GM23248 (cell line): ENCODE data around the gene EMC8.

Experiments used
- EZH2 ChIP-seq: fragments of 200-600 bp; sonication (generic); IDR thresholded peaks from 2 replicates; pipeline ENCODE4 v1.6.1; 2018; ENCODE audit warnings: antibody characterized with exemption, mild to moderate bottlenecking; ENCODE audit not compliant: insufficient read depth, poor library complexity, severe bottlenecking
- EZH2phosphoT487 ChIP-seq: fragments of 200-600 bp; sonication (generic); IDR thresholded peaks from 2 replicates; pipeline ENCODE4 v1.6.1; 2018; ENCODE audit warnings: antibody characterized with exemption, moderate library complexity, mild to moderate bottlenecking, low read depth; ENCODE audit not compliant: insufficient read depth

DNA sequence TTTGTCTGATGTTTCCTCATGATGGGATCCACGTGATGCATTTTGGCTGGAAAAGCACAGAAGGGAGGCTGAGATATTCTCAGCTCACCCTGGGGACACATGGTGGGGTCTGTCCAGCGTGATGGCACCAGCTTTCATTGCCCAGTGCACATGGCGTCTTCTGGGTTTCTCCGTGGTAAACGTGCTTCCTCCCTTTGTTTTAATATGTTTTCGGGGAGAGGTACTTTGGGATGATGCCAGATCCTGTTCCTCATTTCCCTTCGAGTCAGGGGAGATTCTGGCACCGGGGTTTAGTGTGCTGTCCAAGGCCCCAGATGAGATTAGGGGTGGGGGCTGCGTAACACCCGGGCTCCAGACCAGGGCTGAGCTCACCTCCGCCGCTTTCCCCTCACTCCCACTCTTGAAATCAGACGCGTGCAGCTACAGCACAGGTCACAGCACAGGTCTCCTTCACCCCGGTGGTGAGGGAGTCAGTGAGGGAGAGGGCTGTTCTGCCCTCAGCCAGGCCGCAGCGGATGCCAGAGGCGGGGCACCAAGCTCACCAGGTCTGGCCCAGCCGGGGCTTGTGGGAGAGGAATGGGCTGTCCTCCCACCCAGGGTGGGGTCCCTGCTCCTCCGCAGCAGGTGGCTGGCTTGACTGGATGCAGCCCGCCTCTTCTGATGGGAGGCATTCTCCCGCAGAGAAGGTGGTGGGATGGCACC lies 34.0 kb upstream of the EMC8 start:
- no peak for TF ChIP-seq EZH2phosphoT487
- TF ChIP-seq EZH2 = no peak
